Natural killer cell (primary cell): Measurements from ENCODE around the gene PLXNA4. TPM values are rescaled to one million over a fixed set of nuclear protein-coding genes. Genes with fewer than 3 reads are reported as not detected.

Experiments used
- ATAC-seq, 3 donors: fragments of 150-1000 bp in 2 of 3; fragments of 200-7000 bp in 1 of 3; cut with Tn5 transposase; 1 replicate in 1 of 3; 2 replicates in 2 of 3; pipeline ENCODE4 v1.10.0; 2021; ENCODE audit warnings: mild to moderate bottlenecking in 2 of 3, moderate library complexity in 2 of 3
- DNase-seq, 2 donors: peaks; one replicate each; pipeline versions ENCODE4 v3.0.0 to v3.0.0-alpha.2; 2013 to 2021; ENCODE audit warnings: mixed read lengths in 1 of 2
- H3K27ac ChIP-seq: one replicate; pipeline ENCODE4 v1.5.1; 2013; ENCODE audit warnings: mild to moderate bottlenecking, low read length
- H3K27me3 ChIP-seq: one replicate; pipeline ENCODE4 v1.6.1; 2013; ENCODE audit warnings: low read length; ENCODE audit not compliant: control insufficient read depth, insufficient read depth
- H3K36me3 ChIP-seq: one replicate; pipeline ENCODE4 v1.6.1; 2013; ENCODE audit warnings: low read length; ENCODE audit not compliant: control insufficient read depth, insufficient read depth
- H3K4me1 ChIP-seq: one replicate; pipeline ENCODE4 v1.6.1; 2013; ENCODE audit warnings: low read length; ENCODE audit not compliant: control insufficient read depth, insufficient read depth
- H3K4me3 ChIP-seq: one replicate; pipeline ENCODE4 v1.5.1; 2013; ENCODE audit warnings: low read length
- H3K9me3 ChIP-seq: one replicate; pipeline ENCODE4 v1.6.1; 2013; ENCODE audit warnings: low read length; ENCODE audit not compliant: control insufficient read depth, insufficient read depth
- H3K27ac Mint-ChIP-seq, 2 donors: one replicate each; pipeline ENCODE4 v1.8.0; 2022; ENCODE audit warnings: mild to moderate bottlenecking in 2 of 2, mixed read lengths in 2 of 2, moderate library complexity in 1 of 2
- H3K27me3 Mint-ChIP-seq, 2 donors: one replicate each; pipeline ENCODE4 v1.8.0; 2022; ENCODE audit warnings: low read depth in 2 of 2, mixed read lengths in 2 of 2
- H3K36me3 Mint-ChIP-seq: one replicate; pipeline ENCODE4 v1.8.0; 2022; ENCODE audit warnings: mixed read lengths
- H3K4me1 Mint-ChIP-seq, 2 donors: one replicate each; pipeline ENCODE4 v1.8.0; 2022; ENCODE audit warnings: mixed read lengths in 2 of 2
- H3K4me3 Mint-ChIP-seq: one replicate; pipeline ENCODE4 v1.8.0; 2022; ENCODE audit warnings: mild to moderate bottlenecking, moderate library complexity, mixed read lengths
- H3K9me3 Mint-ChIP-seq, 2 donors: one replicate each; pipeline ENCODE4 v1.8.0; 2022; ENCODE audit warnings: mixed read lengths in 2 of 2
- WGBS: methylation state at CpG from one replicate; pipeline ENCODE4 v1.1.7; 2013; ENCODE audit warnings: missing lambda C conversion rate; ENCODE audit not compliant: insufficient coverage; 5-methylcytosine and 5-hydroxymethylcytosine counted together
- intact Hi-C: fragments of 100-400 bp; cut with micrococcal nuclease; formaldehyde crosslinking; loops from one replicate; pipeline ENCODE4 v1.14.2; 2022
- total RNA-seq, 4 donors: library from RNA; stranded (reverse); fragments of 120-200 nt in 1 of 4; gene quantifications; one replicate each; pipeline versions ENCODE4 v1.2.3 to v1.2.4, GENCODE V29; 2013 to 2022
- TF ChIP-seq, protein P1 (sequence below): fragments of 200-600 bp; IDR thresholded peaks from one replicate; pipeline ENCODE4 v1.8.0; 2022; ENCODE audit warnings: antibody characterized with exemption

The PLXNA4 gene
- total RNA-seq, 3 donors from 2014 or later (not counting 1 experiment from before 2014, with no cell fraction given) = 5.1 to 15.3 (median 10.9) TPM

DNA sequence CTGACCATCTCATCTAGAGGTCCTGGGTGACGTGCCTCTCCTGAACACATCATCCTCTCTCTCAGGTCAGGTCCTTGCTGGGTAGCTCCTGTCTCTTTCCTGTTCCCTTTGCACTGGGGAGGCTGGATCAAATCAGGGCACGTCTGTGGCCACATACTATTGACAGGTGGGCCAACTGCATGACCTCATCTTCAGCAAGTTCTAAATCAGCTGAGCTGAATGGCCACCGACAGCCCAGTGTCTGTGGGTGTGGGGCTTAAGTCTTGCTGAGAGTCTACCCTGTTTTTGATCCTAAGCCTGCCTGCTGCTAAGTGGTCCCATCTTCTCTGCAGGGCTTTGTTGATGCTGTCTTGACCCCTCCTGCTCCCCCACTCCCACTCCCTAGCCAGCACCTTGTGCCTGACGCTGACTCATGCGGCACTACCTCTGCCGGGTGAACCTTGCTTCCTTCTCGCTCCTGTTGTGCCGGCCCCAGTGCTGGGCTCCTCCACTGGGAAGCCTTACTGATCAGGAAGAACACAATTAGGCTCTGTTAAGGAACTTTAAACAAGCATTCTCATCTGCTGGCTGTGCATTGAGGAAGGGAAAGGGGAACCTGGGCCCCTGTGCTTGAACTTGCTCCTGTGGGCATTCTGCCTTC is 440.4 kb downstream of the PLXNA4 start:
- Histone ChIP-seq H3K36me3 (no peaks in the 10 kb centered on the region), H3K27me3 (no peaks in the 10 kb centered on the region), H3K27ac (no peak overlapping the region), H3K9me3 (no peaks in the 10 kb centered on the region), H3K4me1 (no peaks in the 10 kb centered on the region), H3K4me3 (no peak overlapping the region)
- H3K27me3 Mint-ChIP-seq = peaks cover 0 to 3% of the 10 kb centered on the region in 2 donors
- no peak for DNase-seq
- H3K4me1 Mint-ChIP-seq = no peaks in the 10 kb centered on the region
- H3K27ac Mint-ChIP-seq = no peak overlapping the region
- TF ChIP-seq, protein P1, sequence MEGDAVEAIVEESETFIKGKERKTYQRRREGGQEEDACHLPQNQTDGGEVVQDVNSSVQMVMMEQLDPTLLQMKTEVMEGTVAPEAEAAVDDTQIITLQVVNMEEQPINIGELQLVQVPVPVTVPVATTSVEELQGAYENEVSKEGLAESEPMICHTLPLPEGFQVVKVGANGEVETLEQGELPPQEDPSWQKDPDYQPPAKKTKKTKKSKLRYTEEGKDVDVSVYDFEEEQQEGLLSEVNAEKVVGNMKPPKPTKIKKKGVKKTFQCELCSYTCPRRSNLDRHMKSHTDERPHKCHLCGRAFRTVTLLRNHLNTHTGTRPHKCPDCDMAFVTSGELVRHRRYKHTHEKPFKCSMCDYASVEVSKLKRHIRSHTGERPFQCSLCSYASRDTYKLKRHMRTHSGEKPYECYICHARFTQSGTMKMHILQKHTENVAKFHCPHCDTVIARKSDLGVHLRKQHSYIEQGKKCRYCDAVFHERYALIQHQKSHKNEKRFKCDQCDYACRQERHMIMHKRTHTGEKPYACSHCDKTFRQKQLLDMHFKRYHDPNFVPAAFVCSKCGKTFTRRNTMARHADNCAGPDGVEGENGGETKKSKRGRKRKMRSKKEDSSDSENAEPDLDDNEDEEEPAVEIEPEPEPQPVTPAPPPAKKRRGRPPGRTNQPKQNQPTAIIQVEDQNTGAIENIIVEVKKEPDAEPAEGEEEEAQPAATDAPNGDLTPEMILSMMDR = no peak
- no peaks in the 10 kb centered on the region for H3K9me3 Mint-ChIP-seq
- no peak for ATAC-seq
- 75% methylated on average over 8 of the region's 8 CpGs for WGBS
- H3K36me3 Mint-ChIP-seq = no peaks in the 10 kb centered on the region
- H3K4me3 Mint-ChIP-seq = no peak overlapping the region
- intact Hi-C loops = no loop called here

DNA sequence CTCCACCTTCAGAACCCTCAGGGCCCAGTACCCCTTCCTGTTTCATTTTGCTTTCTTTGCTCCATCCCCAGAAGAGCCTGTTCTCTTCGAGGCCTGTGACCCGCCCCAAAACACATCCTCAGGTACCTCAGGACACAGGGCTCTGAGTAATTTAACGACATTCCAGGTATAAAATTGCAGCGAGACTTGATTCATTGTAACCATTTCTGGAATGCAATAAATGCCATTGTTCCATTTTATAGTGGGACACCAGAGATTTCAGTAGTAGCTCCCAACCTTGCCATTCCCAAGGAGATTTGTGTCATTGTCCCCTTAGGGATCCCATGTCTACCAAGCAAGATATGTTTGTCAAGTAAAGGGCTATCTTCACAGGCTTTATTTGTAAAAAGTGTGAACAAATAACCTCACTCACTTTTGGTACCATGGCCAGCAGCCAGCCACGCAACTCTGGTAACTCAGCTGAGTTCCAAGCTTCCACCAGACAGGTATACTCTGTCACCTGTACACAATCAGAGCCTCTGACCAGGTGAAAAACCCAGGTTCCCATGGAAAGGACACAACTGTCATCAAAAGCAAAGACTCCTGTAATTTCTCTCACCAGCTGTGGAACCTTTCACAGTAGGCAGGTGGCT is 441.3 kb downstream of the PLXNA4 start:
- Mint-ChIP-seq H3K27me3 (peaks cover 0 to 3% of the 10 kb centered on the region in 2 donors), H3K27ac (no peak overlapping the region), H3K36me3 (no peaks in the 10 kb centered on the region), H3K9me3 (no peaks in the 10 kb centered on the region), H3K4me1 (peaks cover 6% of the 10 kb centered on the region in 2 donors), H3K4me3 (no peak overlapping the region)
- DNase-seq = no peak
- no peak overlapping the region for H3K4me3 ChIP-seq
- no peaks in the 10 kb centered on the region for H3K9me3 ChIP-seq
- no peak overlapping the region for H3K27ac ChIP-seq
- WGBS = 84% methylated on average over 5 of the region's 5 CpGs
- TF ChIP-seq, protein P1 = no peak
- no peaks in the 10 kb centered on the region for H3K36me3 ChIP-seq
- intact Hi-C loops = no loop called here
- H3K27me3 ChIP-seq = no peaks in the 10 kb centered on the region
- ATAC-seq = no peak
- H3K4me1 ChIP-seq = no peaks in the 10 kb centered on the region

DNA sequence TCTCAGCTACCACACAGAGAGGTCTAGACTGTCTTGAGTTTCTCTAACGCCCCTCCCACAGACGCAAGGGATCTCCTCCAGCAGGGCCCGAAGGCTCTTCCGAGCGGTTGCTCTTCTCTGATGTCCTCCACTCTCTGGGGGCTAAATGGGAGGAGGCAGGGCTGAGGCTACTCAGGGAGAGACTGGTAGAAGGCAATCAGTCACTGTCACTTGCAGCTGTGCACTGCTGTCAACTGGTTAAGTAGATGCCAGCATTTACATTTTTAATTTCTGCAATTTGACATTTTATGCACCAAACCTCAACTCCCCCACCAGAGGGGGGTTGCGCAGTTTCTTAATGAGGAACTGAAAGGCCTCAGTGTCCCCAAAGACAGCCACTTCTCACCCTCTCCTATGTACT is 442.8 kb downstream of the PLXNA4 start:
- Mint-ChIP-seq H3K4me3 (no peak overlapping the region), H3K4me1 (peaks cover 6 to 7% of the 10 kb centered on the region in 2 donors), H3K9me3 (no peaks in the 10 kb centered on the region), H3K27me3 (peaks cover 0 to 3% of the 10 kb centered on the region in 2 donors), H3K27ac (no peak overlapping the region), H3K36me3 (no peaks in the 10 kb centered on the region)
- ATAC-seq = no peak
- H3K4me1 ChIP-seq = no peaks in the 10 kb centered on the region
- H3K27me3 ChIP-seq = no peaks in the 10 kb centered on the region
- H3K9me3 ChIP-seq = no peaks in the 10 kb centered on the region
- TF ChIP-seq, protein P1 = no peak
- H3K36me3 ChIP-seq = no peaks in the 10 kb centered on the region
- H3K4me3 ChIP-seq = no peak overlapping the region
- intact Hi-C loops = no loop called here
- no peak overlapping the region for H3K27ac ChIP-seq
- WGBS = 86% methylated on average over 5 of the region's 6 CpGs
- no peak for DNase-seq
